Tongue (tissue), 2 donors: ENCODE data around the gene MS4A2. TPM values are rescaled to one million over a fixed set of nuclear protein-coding genes. Genes with fewer than 3 reads are reported as not detected.
"Not testable (repeated sequence)": the region's sequence is repeated elsewhere in the genome, so short reads cannot be mapped to it uniquely, and the experiment has no call there.

ENCODE experiments used
- DNase-seq: peaks from one replicate; pipeline ENCODE4 v3.0.0-alpha.2; 2015
- total RNA-seq: library from RNA; depleted of rRNA; stranded (reverse); fragments of >200 nt; gene quantifications from one replicate; pipeline ENCODE4 v1.2.3, GENCODE V29; 2014

The MS4A2 gene
- 1.9 TPM for total RNA-seq

DNA sequence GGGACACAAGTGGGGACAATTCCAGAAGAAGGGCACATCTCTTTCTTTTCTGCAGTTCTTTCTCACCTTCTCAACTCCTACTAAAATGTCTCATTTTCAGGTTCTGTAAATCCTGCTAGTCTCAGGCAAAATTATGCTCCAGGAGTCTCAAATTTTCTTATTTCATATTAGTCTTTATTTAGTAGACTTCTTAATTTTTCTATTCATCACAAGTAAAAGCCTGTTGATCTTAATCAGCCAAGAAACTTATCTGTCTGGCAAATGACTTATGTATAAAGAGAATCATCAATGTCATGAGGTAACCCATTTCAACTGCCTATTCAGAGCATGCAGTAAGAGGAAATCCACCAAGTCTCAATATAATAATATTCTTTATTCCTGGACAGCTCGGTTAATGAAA is at the start of gene MS4A2:
Gene MS4A2, plus strand, starts transcription at position 301 of the 400 bp plus-strand sequence. CDS start 102 bp downstream, outside the sequence.
- DNase-seq: no peak

DNA sequence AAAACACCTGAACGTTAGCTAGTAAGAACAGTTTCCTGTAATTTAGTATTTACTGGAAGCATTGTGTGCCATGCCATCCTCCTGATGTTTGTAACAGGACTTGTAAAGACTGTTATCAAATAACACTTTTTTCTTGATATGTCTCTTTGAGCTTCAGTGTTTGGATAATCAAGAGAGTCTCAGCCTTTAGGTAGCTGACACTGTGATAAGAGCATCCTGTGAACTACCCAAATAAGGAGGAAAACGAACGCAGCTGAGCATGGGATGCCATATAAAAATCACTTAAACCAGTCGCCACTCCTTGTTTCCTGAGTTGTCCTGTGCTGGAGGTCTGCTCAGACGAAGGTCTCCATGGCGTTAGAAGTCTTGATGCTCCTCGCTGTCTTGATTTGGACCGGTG is 48.4 kb upstream of the MS4A2 start, which contains the start of gene OOSP2:
Gene OOSP2, plus strand, starts transcription at position 301 of the 400 bp plus-strand sequence. Its CDS starts 51 bp downstream, at position 352.
- DNase-seq: no peak

DNA sequence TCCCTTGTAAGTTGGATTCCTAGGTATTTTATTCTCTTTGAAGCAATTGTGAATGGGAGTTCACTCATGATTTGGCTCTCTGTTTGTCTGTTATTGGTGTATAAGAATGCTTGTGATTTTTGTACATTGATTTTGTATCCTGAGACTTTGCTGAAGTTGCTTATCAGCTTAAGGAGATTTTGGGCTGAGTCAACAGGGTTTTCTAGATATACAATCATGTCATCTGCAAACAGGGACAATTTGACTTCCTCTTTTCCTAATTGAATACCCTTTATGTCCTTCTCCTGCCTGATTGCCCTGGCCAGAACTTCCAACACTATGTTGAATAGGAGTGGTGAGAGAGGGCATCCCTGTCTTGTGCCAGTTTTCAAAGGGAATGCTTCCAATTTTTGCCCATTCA is 38.0 kb upstream of the MS4A2 start:
- not testable (repeated sequence) for DNase-seq

DNA sequence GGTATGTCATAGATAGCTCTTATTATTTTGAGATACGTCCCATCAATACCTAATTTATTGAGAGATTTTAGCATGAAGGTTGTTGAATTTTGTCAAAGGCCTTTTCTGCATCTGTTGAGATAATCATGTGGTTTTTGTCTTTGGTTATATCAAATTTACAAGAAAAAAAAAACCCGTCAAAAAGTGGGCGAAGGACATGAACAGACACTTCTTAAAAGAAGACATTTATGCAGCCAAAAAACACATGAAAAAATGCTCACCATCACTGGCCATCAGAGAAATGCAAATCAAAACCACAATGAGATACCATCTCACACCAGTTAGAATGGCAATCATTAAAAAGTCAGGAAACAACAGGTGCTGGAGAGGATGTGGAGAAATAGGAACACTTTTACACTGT is 37.6 kb upstream of the MS4A2 start:
- DNase-seq: not testable (repeated sequence)

DNA sequence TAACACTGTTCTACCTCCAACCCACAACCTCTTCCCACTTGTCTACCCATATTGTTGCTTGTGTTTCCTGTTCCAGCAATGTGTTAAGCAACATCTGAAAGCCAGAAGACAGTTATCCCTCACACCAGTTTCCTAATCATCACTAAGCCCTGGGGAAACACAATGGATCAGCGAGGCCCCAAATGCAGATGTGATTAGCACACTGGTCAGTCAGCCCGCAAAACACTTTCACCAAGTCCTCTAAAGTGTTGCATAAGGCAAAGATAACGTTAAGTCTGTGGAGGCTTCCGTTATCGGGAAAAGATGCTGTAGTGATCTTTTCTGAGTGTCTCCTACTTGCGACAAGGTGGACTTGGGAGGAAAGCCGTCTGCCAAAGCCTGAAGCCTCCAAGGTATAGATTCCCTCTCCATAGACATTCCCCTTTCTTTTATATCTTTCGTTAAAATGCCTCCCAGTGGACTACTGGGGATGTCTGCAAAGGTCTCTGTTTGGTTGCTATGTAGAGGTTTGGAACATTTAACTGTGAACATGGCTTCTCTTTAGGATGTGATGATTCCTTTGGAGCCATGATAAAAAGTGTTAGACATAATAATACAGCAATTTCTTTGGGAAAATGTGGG is 32.0 kb upstream of the MS4A2 start, which contains the start of gene MS4A3:
Gene MS4A3, plus strand, starts transcription at position 317 of the 621 bp plus-strand sequence. CDS start 4,496 bp downstream, outside the sequence.
- DNase-seq: no peak

DNA sequence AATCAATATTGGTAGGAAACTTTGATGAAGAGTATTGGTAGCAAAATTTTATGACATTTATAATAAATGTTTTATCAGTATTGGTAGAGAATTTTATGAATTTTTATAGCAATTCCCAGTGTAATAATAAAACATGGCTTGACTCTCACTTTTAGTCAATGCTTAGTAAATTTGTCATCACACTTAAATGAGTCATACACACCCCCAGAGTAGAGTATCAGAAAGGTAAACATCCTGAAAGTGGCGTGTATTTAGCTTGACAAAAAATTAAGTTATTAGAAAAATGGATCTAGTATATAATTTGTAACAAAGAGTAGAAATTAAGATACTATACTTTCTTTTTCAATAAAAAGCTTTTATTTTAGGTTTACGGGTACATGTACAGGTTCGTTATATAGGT is 29.4 kb upstream of the MS4A2 start:
- no peak for DNase-seq

DNA sequence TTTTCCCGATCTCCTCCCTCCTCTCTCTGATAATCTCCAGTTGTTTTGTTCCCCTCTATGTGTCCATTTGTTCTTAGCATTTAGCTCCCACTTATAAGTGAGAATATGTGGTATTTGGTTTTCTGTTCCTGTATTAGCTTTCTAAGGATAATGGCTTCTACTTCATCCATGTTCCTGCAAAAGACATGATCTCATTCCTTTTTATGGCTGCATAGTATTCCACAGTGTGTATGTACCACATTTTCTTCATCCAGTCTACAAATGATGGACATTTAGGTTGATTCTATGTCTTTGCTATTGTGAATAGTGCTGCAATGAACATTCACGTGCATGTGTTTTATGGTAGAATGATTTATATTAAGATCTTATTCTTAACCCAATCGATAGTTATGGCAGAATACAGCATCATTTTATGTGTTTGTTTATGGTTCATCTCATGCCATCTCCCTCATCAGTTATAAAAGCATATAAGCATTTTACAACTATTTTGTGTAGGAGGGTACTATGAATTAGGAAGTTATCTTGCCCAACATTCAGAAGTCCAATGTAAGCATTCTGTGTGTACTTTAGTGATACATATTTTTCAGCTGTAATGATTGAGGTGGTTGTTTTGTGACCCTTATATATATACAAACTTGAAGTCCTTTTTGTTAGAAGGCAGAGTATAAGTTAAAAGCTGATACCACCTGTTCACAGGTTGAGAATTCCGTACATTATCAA is 28.8 kb upstream of the MS4A2 start:
- DNase-seq: no peak

DNA sequence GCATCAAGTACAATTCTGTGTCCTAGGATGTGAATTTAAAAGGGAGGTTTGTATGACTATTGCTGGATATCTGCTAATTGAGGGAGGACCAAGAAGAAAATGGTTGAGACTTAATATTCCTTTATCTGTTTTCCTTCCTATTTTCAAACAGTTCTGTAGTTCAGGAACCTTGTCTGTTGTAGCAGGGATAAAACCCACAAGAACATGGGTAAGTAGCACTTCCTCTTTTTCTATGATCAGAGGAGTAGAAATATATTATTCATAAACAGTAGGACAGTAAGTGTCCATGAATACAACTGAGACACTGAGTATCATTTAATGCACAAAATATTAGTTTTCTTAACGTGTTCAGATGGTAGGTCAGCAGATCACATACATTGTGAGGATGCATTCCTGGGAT is 24.4 kb upstream of the MS4A2 start:
- no peak for DNase-seq

DNA sequence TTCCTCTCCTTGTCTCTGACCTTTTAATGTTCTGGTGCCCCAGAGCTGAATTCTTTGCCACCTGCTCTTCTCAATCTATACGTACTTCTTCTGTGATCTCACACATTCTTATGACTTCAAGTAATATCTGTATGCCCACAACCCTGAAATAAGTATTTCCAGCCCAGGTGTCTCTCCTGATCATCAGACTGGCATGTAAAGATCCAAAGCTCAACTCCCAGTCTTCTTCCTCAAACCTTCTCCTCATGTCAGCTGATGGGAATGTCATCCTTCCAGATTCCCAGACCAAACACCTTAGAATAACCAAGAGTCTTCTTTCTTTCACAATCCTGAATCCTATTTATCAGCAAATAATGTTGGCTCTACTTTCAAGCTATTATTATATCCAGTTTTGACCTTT is 22.7 kb upstream of the MS4A2 start:
- no peak for DNase-seq

DNA sequence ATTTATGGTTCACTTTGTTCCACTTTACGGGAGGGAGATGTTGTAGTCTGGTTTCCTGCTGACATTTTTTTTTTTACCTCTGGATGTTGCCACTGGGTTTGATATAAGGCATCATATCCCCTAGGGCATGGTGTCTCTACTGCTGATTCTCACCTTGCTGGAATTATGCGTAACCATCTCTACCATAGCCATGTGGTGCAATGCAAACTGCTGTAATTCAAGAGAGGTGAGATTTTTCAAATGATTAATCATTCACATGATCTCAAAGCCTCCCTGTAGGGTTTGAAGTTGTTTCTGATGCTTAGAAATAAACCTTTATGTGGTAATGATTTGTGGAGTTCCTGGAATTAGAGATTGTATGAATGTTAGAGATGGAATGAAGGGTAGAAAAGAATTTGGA is 19.0 kb upstream of the MS4A2 start:
- no peak for DNase-seq

DNA sequence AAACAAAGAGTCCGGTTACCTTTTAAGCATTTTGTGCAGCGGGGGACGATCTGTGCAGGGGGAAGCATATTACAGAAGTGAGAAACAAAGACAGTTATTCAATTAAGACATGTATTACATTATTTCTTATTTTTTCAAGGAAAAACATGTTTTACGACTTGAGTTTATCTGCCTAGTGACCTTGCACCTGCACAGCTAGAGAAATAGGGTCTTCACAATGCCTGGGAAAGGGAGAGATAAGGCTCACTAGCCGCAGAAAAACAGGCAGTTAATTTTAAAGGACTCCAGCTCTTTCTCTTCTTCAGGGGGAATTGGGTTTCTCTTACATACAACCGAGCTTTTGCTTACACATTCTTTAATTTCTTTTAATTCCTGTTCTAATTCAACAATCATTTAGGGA is 16.8 kb upstream of the MS4A2 start:
- not testable (repeated sequence) for DNase-seq

DNA sequence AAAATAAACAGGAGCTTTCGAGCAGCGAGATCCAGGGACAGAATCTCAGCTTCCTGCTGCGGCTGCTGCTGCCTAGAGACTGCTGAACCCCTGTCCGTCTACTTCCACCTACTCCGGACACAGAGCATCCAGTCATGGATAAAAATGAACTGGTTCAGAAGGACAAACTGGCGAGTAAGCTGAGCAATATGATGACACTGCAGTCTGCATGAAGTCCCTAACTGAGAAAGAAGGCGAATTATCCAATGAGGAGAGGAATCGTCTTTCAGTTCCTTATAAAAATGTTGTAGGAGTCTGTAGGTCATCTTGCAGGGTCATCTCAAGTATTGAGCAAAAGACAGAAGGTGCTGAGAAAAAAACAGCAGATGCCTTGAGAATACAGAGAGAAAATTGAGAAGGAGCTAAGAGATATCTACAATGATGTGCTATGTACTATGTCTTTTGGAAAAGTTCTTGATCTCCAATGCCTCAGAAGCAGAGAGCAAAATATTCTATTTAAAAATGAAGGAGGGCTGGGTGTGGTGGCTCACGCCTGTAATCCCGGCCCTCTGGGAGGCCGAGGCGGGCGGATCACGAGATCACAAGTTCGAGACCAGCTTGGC is 11.1 kb upstream of the MS4A2 start:
- no peak for DNase-seq

DNA sequence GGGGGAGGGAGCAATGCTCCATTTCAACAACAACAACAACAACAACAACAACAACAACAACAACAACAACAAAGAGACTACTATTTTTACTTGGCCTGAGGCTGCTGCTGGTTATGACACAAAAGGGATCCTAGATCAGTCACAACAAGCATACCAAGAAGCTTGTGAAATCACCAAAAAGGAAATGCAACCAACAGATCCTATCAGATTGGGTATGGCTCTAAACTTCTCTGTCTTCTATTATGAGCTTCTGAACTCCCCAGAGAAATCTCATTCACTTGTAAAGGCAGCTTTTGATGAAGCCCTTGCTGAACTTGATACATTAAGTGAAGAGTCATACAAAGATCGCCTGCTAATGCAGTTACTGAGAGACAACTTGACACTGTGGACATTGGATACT is 10.5 kb upstream of the MS4A2 start:
- no peak for DNase-seq

DNA sequence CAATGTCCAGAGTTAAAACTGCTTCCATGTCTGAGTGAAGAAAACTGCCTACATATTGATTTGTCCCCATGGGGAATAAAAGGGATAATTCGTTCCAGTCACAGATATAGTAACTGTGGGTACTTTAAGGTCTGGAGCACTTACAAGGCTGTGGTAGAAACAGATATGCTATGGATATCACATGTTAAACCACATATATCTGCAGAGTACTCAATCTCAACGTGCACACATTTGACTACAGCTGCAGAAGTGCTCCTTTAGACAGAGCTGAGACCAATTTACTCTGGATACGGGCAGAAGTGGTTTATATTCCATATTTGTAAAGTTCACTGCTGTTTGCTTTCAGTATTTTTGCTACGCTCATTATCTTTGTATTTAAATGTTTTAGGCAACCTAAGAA is 9.7 kb upstream of the MS4A2 start:
- DNase-seq: no peak

DNA sequence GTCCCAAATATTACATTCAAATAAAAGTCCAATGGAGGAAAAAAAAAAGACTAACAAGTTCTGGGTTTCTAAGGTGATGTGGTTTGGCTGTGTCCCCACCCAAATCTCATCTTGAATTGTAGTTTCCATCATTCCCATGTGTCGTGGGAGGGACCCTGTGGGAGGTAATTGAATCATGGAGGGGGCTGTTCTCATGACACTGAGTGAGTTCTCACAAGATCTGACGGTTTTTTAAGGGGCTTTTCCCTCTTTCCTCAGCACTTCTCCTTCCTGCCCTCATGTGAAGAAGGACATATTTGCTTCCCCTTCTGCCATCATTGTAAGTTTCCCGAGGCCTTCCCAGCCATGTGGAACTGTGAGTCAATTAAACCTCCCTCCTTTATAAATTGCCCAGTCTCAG is 7.9 kb upstream of the MS4A2 start:
- DNase-seq: no peak

DNA sequence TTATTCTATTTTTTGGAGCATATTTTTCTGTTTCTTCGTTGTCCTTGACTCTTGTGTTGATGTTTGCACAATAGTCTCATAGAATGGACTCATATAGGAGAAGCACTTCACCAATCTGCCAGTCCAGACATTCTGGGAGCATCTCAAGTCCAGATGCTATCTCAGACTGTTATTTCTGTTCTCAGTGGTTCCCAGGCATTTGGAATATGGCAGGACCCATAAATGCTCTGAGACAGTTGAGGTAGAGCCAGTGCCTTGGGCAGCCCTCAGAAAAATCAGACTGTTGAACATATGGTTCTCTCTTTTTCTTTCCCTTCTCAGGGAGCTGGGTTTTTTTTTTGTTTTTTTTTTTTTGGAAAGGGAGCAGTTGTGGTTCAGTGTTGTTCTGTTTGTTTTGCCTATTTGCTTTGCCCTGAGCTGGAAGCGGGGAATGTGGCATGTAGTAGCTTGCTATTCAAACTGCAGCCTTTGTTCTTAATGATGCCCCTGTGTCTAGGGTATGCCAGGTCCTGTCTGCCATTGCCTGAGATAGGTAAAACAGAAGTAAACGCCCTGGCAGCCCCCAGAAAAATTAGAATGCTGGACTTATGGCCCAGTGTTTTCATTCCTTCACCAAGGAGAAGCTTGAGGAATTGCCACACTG is 3.7 kb upstream of the MS4A2 start:
- DNase-seq: peak; percentile 5

DNA sequence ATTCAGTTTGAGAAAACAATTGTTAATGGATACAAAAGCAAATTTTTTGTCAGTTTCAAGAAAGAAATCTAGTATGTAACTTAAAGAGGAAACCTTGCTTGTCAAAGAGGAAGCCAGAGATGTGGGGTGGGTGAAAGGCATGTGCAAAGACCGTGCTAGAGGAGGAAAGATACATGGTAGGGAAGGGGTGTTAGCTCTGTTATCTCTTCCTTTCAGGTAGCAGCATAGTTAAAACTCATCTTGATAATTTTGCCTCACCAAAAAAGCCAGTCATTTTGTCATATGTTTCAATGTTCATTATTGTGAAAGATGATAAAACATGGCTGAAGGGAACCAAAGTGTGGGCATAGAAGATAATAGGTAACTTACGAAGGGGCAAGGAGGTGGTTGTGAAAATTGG is 2.6 kb upstream of the MS4A2 start:
- no peak for DNase-seq

DNA sequence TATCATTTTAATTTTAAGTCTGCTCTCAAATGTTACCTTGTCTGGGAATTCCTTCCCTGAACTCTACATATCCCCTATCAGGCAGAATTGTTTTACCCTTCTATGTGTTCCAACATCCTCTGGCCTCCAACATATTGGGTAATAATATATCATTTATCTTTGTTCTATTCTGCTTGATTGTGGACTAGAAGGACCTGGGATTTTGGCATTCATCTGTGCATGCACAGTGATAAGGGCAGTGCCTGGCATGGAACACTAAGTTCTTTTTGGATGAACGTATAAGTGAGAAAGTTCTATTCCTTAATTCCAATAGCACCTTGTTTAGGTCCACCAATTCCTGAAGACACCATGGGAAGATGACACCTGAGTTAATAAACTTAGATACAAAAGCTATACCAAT is 1.2 kb upstream of the MS4A2 start:
- DNase-seq: no peak

DNA sequence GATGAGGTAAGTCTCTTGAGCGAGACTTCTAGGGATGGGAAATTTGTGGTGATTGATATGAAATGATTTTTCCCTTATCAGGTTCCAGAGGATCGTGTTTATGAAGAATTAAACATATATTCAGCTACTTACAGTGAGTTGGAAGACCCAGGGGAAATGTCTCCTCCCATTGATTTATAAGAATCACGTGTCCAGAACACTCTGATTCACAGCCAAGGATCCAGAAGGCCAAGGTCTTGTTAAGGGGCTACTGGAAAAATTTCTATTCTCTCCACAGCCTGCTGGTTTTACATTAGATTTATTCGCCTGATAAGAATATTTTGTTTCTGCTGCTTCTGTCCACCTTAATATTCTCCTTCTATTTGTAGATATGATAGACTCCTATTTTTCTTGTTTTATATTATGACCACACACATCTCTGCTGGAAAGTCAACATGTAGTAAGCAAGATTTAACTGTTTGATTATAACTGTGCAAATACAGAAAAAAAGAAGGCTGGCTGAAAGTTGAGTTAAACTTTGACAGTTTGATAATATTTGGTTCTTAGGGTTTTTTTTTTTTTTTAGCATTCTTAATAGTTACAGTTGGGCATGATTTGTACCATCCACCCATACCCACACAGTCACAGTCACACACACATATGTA is 7.1 kb downstream of the MS4A2 start:
- no peak for DNase-seq

DNA sequence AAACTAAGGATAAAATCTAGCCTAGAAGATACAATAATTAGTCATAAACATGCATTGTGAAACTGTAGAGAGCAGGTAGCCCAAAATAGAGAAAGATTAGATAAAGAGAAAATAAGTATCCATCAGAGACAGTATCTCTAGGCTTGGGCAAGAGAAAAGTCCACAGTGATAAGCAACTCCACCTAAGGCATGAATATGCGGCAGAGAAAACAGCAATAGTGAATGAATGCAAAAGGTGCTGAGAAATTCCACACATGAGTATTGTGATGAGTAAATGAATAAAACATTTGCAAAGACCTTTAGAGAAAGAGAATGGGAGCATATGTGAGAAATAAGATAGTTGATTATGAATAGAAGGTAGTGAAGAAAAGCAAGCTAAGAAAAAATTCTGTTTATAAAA is 8.7 kb downstream of the MS4A2 start:
- DNase-seq: no peak

DNA sequence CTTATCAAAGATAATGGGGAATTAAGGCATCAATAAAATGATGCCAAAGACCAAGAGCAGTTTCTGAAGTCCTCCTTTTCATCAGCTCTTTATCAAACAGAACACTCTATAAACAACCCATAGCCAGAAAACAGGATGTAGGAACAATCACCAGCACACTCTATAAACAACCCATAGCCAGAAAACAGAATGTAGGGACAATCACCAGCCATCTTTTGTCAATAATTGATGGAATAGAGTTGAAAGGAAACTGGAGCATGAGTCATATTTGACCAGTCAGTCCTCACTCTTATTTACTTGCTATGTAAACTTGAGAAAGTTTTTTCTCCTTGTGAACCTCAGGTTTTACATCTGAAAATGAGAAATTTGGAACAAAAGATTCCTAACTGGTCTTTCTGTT is 10.0 kb downstream of the MS4A2 start:
- DNase-seq: no peak

DNA sequence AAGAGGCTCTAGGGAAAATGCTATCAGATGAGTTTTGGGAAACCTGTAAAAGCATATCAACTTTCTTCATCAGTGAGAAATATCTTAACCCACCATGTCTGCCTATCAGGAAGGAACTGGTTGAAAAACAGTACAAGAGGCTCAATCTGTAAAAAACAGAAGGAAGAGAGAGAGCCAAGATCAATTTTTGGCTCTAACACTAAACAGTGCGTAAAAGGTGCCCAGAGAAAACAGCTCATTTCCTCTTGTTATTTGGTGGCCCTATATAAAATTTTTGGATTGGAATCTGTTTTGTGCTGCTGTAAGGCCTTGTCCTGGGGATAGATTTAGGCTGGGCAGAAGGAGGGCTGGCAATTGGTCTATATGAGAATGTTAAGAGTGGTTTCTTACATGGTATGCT is 12.1 kb downstream of the MS4A2 start:
- no peak for DNase-seq

DNA sequence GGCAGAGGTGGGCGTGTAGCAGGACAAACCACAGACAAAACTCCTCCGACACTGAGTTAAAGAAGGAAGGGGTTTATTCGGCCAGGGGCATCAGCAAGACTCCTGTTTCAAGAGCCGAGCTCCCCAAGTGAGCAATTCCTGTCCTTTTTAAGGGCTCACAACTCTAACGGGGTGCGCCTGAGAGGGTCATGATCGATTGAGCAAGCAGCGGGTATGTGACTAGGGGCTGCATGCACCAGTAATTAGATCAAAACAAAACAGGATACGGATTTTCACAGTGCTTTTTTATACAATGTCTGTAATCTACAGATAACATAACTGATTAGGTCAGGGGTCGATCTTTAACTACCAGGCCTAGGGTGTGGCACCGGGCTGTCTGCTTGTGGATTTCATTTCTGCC is 12.9 kb downstream of the MS4A2 start:
- not testable (repeated sequence) for DNase-seq
